IgD-negative memory B cell (primary cell): ENCODE data around the gene LIG3. TPM values are rescaled to one million over a fixed set of nuclear protein-coding genes. Genes with fewer than 3 reads are reported as not detected.

ENCODE experiments used
- polyA plus RNA-seq: library from polyadenylated mRNA; unstranded; fragments of 300-500 nt; fragmentation: Illumina TruSeq; gene quantifications from one replicate; pipeline ENCODE4 v1.2.3, GENCODE V29; 2021

LIG3 gene
- polyA plus RNA-seq, 1 donor from 2014 or later, result 15.2 TPM

Other genes starting within 250 kb of the LIG3 start
- 2.8 TPM for gene CCT6B, start 19.1 kb upstream of the LIG3 start, polyA plus RNA-seq
- gene ZNF830, start 19.0 kb upstream of the LIG3 start, polyA plus RNA-seq, result 22.7 TPM
- gene RFFL, start 83.2 kb downstream of the LIG3 start, polyA plus RNA-seq, result 28.9 TPM
- gene RAD51D, start 139.3 kb downstream of the LIG3 start, polyA plus RNA-seq, result 14.3 TPM
- not detected for gene FNDC8, start 141.1 kb downstream of the LIG3 start, polyA plus RNA-seq
- 6.0 TPM for gene NLE1, start 161.8 kb downstream of the LIG3 start, polyA plus RNA-seq
- gene UNC45B, start 167.3 kb downstream of the LIG3 start, polyA plus RNA-seq, result not detected
- not detected for gene SLC35G3, start 213.9 kb downstream of the LIG3 start, polyA plus RNA-seq